AG04450 (cell line): Measurements from ENCODE around the gene NBPF12. TPM values are rescaled to one million over a fixed set of nuclear protein-coding genes. Genes with fewer than 3 reads are reported as not detected.
"Not testable (repeated sequence)": the region's sequence is repeated elsewhere in the genome, so short reads cannot be mapped to it uniquely, and the experiment has no call there.

Source experiments
- CTCF ChIA-PET: fragments of 300-600, 350-600 bp; formaldehyde crosslinking; extraction: SDS; loops from one replicate; lab custom pipeline; 2022; ENCODE audit warnings: antibody characterized with exemption, inconsistent platforms; lab: Charles Lee
- POLR2A ChIA-PET: fragments of 350-600 bp; formaldehyde crosslinking; extraction: SDS; loops from one replicate; lab custom pipeline; 2021; ENCODE audit warnings: antibody characterized with exemption, inconsistent platforms; lab: Yijun Ruan, JAX
- DNase-seq: peaks from one replicate; pipeline ENCODE4 v3.0.0-alpha.2; 2011; ENCODE audit warnings: low read depth, low spot score
- H3K27ac ChIP-seq: one replicate; pipeline ENCODE4 v1.5.1; 2012; ENCODE audit warnings: low read depth, low read length, control low read depth
- H3K27me3 ChIP-seq: one replicate; pipeline ENCODE4 v1.6.0; 2012; ENCODE audit warnings: low read length; ENCODE audit not compliant: control insufficient read depth, insufficient read depth
- H3K4me3 ChIP-seq: 2 replicates; pipeline ENCODE4 v1.5.1; 2011; ENCODE audit warnings: mild to moderate bottlenecking, low read depth, low read length, control low read depth
- H3K9me3 ChIP-seq: 2 replicates; pipeline ENCODE4 v1.5.1; 2012; ENCODE audit warnings: low read length; ENCODE audit not compliant: control insufficient read depth, insufficient read depth
- polyA plus RNA-seq: library from polyadenylated mRNA; depleted of rRNA; stranded (reverse); fragments of >200 nt; gene quantifications from 2 replicates; pipeline ENCODE4 v1.2.3, GENCODE V29; 2011; rRNA removed
- TF ChIP-seq, protein P1 (sequence below): IDR thresholded peaks from 2 replicates; pipeline ENCODE4 v1.5.1; 2011; ENCODE audit warnings: low read depth, low read length, control low read depth, inconsistent platforms

NBPF12 gene
- polyA plus RNA-seq, 1 experiment = 10.4 TPM

DNA sequence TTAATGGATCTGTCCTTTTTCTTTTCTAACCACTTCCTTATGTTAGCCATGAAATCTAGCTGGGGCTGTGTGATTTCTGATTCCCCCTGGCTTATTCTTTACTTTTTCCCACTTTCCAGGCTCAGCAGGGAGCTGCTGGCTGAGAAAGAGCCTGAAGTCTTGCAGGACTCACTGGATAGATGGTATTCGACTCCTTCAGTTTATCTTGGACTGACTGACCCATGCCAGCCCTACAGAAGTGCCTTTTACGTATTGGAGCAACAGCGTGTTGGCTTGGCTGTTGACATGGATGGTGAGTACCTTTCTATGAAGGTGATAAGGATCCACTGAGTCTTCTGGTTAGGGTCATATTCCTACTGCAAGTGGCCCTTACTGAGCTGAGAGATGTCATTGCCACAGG is 51.3 kb downstream of the NBPF12 start:
- H3K9me3 ChIP-seq, H3K27ac ChIP-seq, POLR2A ChIA-PET, H3K27me3 ChIP-seq, H3K4me3 ChIP-seq, DNase-seq, CTCF ChIA-PET: not testable (repeated sequence)

DNA sequence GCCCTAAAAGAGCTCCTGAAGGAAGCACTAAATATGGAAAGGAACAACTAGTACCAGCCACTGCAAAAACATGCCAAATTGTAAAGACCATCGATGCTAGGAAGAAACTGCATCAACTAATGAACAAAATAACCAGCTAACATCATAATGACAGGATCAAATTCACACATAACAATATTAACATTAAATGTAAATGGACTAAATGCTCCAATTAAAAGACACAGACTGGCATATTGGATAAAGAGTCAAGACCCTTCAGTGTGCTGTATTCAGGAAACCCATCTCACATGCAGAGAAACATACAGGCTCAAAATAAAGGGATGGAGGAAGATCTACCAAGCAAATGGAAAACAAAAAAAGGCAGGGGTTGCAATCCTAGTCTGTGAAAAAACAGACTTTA is 70.4 kb downstream of the NBPF12 start:
- DNase-seq, H3K27ac ChIP-seq, H3K9me3 ChIP-seq, POLR2A ChIA-PET, H3K4me3 ChIP-seq, CTCF ChIA-PET, H3K27me3 ChIP-seq: not testable (repeated sequence)

DNA sequence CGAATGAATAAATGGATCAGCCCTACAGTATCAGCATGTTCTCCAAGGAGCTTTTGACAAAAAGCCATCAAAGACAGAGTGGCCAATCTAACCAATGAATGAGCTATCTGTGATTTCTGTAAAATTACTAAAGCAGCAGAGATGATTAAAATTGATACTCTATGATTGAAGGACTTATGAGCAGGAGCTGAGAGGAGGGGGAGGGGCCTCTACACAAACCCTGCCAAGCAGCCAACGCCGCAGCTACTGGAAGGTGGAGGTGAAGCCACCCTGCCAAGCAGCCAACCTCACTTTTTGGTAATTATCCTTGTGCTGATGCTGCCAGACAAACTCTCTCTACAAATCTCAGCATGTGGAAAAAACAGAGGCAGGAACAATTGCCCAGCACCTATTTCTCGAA is 88.9 kb downstream of the NBPF12 start:
- H3K27ac ChIP-seq, H3K4me3 ChIP-seq, DNase-seq, POLR2A ChIA-PET, CTCF ChIA-PET, H3K27me3 ChIP-seq, H3K9me3 ChIP-seq: not testable (repeated sequence)

DNA sequence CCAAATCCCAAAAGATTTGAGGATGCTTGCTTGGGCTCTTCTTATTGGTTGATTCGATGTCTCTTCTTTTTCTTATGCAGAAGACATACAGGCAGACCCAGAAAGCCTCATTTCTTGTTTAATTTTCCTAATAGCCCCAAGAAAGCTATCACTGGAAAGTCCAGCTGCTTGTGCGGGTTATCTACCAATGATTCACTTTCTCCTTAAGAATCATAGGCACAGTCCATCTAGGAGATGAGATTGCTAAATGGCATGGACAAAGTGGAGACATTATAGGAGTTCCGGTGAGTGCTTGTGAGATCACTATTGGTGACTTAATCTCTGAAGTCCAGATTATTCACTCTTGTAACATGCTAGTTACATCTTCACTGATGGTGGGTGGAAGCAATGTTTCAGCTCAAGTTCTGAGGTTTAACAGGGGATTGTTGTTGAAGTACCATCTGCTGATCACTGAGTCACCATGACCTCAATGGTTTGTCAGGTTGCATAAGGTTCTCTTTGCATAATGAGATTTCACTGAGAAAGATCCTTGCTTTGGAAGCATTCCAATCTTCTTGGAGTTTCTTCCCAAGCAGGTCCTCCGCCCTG is 92.0 kb downstream of the NBPF12 start:
- H3K27me3 ChIP-seq, DNase-seq, H3K27ac ChIP-seq, H3K4me3 ChIP-seq, POLR2A ChIA-PET, CTCF ChIA-PET, H3K9me3 ChIP-seq: not testable (repeated sequence)

DNA sequence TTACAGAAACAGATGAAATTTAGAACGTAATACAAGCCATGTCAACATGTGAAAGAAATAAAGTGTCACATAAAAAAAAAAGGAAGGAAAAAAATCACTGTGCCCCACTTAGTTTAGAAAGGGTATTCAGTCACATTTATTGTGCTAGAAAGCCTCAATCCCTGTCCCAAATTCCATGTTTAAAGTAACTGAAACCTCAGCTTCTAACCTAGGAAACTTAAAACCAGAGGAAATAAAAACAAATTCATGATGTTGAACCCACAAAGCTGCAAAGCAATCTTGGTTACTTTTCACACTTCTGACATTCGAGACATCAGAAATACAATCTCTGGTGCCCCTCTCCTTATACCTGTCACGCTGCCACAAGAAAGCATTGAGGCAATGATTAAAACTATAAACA is 101.8 kb downstream of the NBPF12 start:
- H3K27ac ChIP-seq = no peak overlapping the region
- H3K27me3 ChIP-seq = no peaks in the 10 kb centered on the region
- TF ChIP-seq, protein P1, sequence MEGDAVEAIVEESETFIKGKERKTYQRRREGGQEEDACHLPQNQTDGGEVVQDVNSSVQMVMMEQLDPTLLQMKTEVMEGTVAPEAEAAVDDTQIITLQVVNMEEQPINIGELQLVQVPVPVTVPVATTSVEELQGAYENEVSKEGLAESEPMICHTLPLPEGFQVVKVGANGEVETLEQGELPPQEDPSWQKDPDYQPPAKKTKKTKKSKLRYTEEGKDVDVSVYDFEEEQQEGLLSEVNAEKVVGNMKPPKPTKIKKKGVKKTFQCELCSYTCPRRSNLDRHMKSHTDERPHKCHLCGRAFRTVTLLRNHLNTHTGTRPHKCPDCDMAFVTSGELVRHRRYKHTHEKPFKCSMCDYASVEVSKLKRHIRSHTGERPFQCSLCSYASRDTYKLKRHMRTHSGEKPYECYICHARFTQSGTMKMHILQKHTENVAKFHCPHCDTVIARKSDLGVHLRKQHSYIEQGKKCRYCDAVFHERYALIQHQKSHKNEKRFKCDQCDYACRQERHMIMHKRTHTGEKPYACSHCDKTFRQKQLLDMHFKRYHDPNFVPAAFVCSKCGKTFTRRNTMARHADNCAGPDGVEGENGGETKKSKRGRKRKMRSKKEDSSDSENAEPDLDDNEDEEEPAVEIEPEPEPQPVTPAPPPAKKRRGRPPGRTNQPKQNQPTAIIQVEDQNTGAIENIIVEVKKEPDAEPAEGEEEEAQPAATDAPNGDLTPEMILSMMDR = no peak
- ChIA-PET CTCF (no interaction called here), POLR2A (no interaction called here)
- no peak overlapping the region for H3K4me3 ChIP-seq
- DNase-seq = no peak
- H3K9me3 ChIP-seq = no peaks in the 10 kb centered on the region

DNA sequence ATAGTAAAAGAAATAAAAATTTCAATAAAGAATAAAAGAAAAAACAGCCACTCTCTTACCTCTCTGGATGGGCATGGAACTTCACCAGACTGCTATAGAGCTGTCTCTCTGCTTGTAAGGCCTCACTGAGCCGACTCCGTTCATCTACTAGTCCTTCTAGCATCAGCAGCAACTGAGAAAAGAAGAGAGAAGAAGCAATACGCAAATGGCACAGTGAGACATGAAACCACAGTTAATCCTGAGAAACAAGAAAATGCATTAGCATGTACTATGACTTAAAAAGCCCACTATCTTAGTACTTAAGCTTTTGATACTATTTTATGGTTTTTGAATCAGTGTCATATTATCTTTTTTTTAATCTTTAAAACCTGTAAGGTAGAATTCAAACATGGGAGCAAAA is 104.8 kb downstream of the NBPF12 start:
- CTCF ChIA-PET, H3K4me3 ChIP-seq, DNase-seq, H3K27me3 ChIP-seq, POLR2A ChIA-PET, H3K27ac ChIP-seq, H3K9me3 ChIP-seq: not testable (repeated sequence)

DNA sequence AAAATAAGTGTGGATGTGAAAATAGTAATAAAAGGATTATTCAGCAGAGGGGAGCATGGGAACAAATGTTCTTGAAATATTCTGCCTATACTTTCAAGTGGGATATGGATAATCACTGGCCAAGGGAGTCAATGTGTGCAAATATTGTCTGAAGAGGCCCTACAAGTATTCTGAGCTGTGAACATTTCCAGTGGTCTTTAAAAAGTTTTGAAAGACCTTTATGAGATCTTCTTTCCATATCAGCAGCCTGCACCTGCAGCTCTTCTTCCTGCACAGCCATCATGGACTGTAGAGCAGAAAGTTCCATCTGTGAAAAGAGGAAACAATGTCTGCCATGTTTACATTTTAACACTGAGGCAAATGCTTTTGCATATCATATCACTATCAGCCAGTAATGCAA is 106.4 kb downstream of the NBPF12 start:
- H3K4me3 ChIP-seq, POLR2A ChIA-PET, H3K27me3 ChIP-seq, CTCF ChIA-PET, DNase-seq, H3K9me3 ChIP-seq, H3K27ac ChIP-seq: not testable (repeated sequence)

Other genes starting within 250 kb of the NBPF12 start
- 19.1 and 28.1 TPM in 2 replicates for gene PRKAB2, start 234.1 kb downstream of the NBPF12 start, polyA plus RNA-seq